GM20000 (cell line): ENCODE results near the gene CDKAL1.

Experiments
- DNase-seq: peaks from one replicate; pipeline ENCODE4 v3.0.0; 2012; ENCODE audit warnings: low spot score
- TF ChIP-seq, protein P1 (sequence below): IDR thresholded peaks from 2 replicates; pipeline ENCODE4 v1.5.1; 2012; ENCODE audit warnings: mild to moderate bottlenecking, control low read depth; ENCODE audit errors: extremely low read depth, missing control alignments

CDKAL1 gene

DNA sequence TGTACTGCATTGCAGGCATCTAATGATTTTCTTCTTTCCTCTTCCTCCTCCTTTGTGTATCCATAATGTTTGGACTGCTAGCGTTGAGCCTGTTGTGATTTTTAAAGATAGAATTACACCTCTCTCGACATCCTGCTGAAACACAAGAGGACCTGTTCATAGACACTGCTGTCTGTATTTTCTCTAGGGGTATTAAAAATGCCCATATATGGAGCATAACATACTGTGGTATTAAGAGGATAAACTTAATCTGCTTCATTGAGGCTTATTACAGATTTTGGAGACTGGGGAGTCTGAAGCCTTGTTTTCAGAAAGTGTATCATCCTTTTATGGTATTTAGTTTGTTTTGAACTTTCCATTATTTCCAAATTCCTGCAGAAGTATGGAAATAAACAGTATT, 414.3 kb downstream of the CDKAL1 start:
- DNase-seq: no peak
- TF ChIP-seq, protein P1, sequence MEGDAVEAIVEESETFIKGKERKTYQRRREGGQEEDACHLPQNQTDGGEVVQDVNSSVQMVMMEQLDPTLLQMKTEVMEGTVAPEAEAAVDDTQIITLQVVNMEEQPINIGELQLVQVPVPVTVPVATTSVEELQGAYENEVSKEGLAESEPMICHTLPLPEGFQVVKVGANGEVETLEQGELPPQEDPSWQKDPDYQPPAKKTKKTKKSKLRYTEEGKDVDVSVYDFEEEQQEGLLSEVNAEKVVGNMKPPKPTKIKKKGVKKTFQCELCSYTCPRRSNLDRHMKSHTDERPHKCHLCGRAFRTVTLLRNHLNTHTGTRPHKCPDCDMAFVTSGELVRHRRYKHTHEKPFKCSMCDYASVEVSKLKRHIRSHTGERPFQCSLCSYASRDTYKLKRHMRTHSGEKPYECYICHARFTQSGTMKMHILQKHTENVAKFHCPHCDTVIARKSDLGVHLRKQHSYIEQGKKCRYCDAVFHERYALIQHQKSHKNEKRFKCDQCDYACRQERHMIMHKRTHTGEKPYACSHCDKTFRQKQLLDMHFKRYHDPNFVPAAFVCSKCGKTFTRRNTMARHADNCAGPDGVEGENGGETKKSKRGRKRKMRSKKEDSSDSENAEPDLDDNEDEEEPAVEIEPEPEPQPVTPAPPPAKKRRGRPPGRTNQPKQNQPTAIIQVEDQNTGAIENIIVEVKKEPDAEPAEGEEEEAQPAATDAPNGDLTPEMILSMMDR: no peak

DNA sequence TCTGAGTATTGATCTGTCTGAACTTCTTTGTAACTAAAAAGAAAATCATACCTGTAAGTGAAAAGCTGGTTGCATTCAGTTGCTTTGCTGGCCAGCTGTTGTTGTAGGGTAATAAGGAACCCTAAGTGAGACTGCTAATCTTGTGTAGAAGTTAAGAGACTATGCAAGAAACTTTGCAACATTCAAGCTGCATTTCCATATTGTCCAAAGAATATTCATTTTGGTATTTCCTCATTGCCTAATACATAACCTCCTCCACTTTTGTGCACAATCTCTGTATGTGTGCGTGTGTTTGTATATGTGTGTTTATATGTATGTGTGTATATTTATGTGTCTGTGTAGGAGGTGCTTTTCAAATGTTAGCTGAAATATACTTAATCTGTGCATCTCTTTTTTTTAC, 414.9 kb downstream of the CDKAL1 start:
- TF ChIP-seq, protein P1: no peak
- DNase-seq: no peak

DNA sequence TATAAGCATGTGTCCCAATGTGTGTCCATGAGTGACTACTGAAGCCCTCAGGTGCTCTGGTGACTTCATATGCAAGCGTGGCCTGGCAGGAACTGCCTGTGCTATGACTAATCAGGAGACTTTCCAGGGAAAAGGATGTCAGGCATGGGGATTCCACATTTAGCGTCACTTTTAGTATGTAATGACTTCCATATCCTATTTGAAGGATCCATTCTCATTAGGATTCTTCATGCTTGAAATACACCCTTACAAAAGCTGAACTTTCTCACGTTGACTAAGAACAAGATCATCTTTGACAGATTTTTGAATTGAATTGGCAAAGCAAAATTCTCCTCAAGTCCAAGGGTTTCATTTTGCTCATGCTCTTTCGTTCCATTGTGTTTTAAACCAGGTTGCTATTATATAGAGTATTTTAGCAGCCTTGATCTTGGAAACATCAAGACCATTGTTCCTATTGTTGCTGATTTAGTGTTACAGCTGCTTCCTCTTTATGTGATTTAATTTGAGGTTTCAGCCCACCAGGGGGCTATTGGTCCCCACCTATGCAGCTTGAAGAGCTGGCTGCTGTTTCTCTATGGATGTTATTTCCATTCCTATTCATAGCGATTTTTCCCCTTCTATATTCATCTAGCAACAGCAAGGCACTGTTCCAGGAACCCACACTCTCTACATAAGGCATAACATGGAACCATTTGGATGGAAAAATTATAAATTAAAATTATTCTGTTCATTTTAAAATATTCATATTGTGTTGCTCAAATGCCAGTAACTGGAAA, 418.6 kb downstream of the CDKAL1 start:
- TF ChIP-seq, protein P1: no peak
- DNase-seq: no peak

DNA sequence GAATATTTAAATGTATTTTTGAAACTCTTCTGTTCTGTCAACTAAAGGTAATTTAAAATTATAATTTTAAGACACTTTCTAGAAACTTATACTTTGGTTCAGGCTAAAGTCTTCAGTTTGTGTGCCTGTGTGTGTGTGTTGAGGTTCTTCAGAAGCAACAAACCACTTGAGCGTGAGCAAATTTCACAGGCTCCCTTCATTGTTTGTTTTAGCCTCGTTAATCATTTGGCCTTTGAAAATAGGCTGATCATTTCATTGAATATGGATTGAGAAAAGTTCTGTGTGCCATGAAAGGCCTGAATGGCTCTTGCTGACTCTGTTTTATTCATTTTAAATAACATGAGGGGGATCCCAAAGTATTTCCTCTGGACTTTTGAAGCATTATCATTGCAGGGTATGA, 420.1 kb downstream of the CDKAL1 start:
- TF ChIP-seq, protein P1: no peak
- no peak for DNase-seq

DNA sequence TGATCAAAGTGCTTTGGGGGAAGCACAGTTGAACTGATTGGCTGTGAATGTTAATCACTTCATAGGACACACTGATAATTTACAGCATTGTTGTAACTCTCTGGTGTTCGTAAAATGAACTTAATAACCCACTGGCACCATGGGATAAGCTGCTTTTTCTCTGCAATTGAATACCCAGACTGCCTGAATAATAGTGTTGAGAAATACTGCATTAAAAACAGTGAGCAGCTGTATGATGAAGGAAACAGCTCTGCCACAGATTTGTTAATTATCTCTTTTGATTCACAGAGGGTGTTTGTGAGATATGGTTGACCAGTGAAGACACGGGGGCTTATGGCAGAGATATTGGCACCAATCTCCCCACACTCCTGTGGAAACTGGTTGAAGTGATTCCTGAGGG, 420.9 kb downstream of the CDKAL1 start:
- TF ChIP-seq, protein P1: no peak
- DNase-seq: no peak

DNA sequence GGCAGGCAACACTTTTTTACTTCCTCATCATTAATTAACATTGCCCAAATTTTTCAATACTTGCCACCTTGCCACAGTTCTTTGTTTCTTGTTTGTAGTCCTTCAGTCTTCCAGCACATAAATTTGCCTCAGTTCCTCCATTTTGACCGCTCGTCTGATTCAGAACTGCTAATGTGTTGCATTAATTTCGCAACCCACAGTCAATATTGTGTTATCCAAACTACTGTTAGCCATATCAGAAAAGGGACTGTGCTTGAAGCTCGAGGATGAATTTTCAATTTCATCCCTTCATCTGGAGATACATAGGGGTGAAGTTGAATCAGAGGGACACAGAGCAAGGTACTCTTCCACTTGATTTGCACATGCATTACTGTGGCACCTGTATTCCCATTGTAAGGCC, 421.5 kb downstream of the CDKAL1 start:
- no peak for DNase-seq
- TF ChIP-seq, protein P1: no peak

DNA sequence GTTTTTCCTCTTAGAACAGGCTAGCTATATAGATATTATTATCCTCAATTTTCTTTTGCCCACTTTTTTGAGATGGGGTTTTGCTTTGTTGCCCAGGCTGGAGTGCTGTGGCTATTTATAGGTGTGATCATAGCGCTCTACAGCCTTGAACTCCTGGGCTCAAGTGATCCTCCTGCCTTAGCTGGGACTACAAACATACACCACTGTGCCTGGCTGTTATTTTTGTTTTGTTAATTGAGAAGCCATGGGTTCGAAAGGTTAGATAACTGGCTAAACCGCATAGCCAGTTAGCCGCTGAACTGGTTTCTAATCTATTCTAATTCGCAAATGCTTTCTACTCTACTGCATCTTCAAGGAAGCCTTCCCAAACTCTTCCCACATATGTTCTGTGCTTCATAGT, 425.8 kb downstream of the CDKAL1 start:
- no peak for DNase-seq
- TF ChIP-seq, protein P1: no peak
